Neuron (in vitro differentiated cells): ENCODE measurements around the gene COIL.
"Not testable (repeated sequence)": the region's sequence is repeated elsewhere in the genome, so short reads cannot be mapped to it uniquely, and the experiment has no call there.

Experiments
- H2AFZ ChIP-seq: one replicate; pipeline ENCODE4 v1.6.1; 2013; ENCODE audit warnings: low read depth, mild to moderate bottlenecking, inconsistent platforms, low read length, moderate library complexity
- H3K27me3 ChIP-seq: one replicate; pipeline ENCODE4 v1.6.1; 2013; ENCODE audit warnings: low read length; ENCODE audit not compliant: insufficient read depth
- H3K36me3 ChIP-seq: one replicate; pipeline ENCODE4 v1.6.1; 2013; ENCODE audit warnings: low read length; ENCODE audit not compliant: insufficient read depth
- H3K4me1 ChIP-seq: one replicate; pipeline ENCODE4 v1.6.1; 2013; ENCODE audit warnings: low read length; ENCODE audit not compliant: insufficient read depth
- H3K4me3 ChIP-seq: 2 replicates; pipeline ENCODE4 v1.5.1; 2013; ENCODE audit warnings: mild to moderate bottlenecking, low read length, moderate library complexity
- H3K9me3 ChIP-seq: one replicate; pipeline ENCODE4 v1.6.1; 2013; ENCODE audit warnings: low read length

COIL gene

DNA sequence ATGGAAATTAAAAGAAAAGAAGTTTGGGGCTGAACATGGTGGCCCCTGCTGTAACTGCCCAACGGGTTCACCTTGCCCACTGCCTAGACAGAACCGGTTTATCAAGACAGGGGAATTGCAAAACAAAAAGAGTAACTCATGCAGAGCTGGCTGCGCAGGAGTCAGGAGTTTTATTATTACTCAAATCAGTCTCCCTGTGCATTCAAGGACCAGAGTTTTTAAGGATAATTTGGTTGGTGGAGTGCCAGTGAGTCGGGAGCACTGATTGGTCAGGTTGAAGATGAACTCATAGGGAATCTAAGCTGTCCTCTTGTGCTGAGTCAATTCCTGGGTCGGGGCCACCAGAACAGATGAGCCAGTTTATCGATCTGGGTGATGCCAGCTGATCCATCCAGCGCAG lies 12.7 kb upstream of the COIL start:
- Histone ChIP-seq H2AFZ (no peak overlapping the region), H3K36me3 (no peaks in the 10 kb centered on the region), H3K4me3 (no peak overlapping the region), H3K4me1 (peaks cover 16% of the 10 kb centered on the region), H3K9me3 (peaks cover 2% of the 10 kb centered on the region), H3K27me3 (no peaks in the 10 kb centered on the region)

DNA sequence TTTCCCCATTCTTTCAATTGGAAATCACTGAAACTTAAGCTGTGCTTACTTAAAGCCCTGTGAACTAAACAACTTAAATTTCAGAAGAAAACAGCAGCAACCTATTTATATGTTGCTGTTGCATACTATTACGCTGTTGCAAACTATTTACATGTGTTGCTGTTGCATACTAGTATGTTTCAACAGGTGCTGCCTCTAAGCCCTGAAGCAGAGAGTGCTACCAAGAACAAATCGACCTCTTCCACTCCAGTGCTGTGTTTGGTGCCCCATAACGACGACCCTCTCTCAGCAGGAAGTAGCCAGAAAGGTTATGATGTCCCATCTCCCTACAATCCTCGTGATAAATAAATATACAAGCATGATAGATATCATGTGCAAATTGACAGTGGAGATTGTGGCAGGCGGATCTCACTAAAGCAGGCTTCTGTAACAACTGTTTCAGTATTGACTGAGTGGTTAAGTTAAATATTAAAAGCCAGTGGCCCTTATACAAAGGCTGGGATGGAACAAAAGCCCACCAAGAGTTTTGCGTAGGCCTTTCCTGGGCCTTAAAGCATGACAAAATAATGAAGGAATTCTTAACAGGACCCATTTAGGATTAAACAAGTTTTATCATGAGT lies 11.4 kb upstream of the COIL start:
- no peaks in the 10 kb centered on the region for H3K36me3 ChIP-seq
- H3K4me1 ChIP-seq, result peaks cover 8% of the 10 kb centered on the region
- H2AFZ ChIP-seq, result no peak overlapping the region
- H3K4me3 ChIP-seq, result no peak overlapping the region
- no peaks in the 10 kb centered on the region for H3K27me3 ChIP-seq
- H3K9me3 ChIP-seq, result peaks cover 2% of the 10 kb centered on the region

- Histone ChIP-seq H3K27me3 (no peaks in the 10 kb centered on the region), H2AFZ (no peak overlapping the region), H3K4me1 (no peaks in the 10 kb centered on the region), H3K4me3 (no peak overlapping the region), H3K9me3 (peaks cover 2% of the 10 kb centered on the region), H3K36me3 (no peaks in the 10 kb centered on the region)
Measured at GRCh38 chr17:56970974-56971373, 10.1 kb upstream of the COIL start.

- Histone ChIP-seq H3K36me3 (no peaks in the 10 kb centered on the region), H3K9me3 (no peaks in the 10 kb centered on the region), H2AFZ (no peak overlapping the region), H3K4me3 (no peak overlapping the region), H3K27me3 (no peaks in the 10 kb centered on the region), H3K4me1 (peaks cover 2% of the 10 kb centered on the region)
Measured at GRCh38 chr17:56966338-56966737, 5.5 kb upstream of the COIL start.

- not testable (repeated sequence) for H3K4me1 ChIP-seq, H3K36me3 ChIP-seq
Measured at GRCh38 chr17:56965681-56966080, 4.8 kb upstream of the COIL start.

GRCh38 chr17:56965241-56965640 lies 4.4 kb upstream of the COIL start:
- not testable (repeated sequence) for H2AFZ ChIP-seq, H3K27me3 ChIP-seq, H3K36me3 ChIP-seq, H3K4me3 ChIP-seq, H3K9me3 ChIP-seq, H3K4me1 ChIP-seq

More at GRCh38 chr17:56965681-56966080, 4.8 kb upstream of the COIL start:
- not testable (repeated sequence) for H3K27me3 ChIP-seq, H3K4me3 ChIP-seq, H2AFZ ChIP-seq, H3K9me3 ChIP-seq

GRCh38 chr17:56956992-56957391 lies 3.9 kb downstream of the COIL start:
- H3K36me3 ChIP-seq, result peaks cover 10% of the 10 kb centered on the region
- H2AFZ ChIP-seq, result no peak overlapping the region
- H3K9me3 ChIP-seq, result no peaks in the 10 kb centered on the region
- peaks cover 10% of the 10 kb centered on the region for H3K4me1 ChIP-seq
- no peak overlapping the region for H3K4me3 ChIP-seq
- no peaks in the 10 kb centered on the region for H3K27me3 ChIP-seq

DNA sequence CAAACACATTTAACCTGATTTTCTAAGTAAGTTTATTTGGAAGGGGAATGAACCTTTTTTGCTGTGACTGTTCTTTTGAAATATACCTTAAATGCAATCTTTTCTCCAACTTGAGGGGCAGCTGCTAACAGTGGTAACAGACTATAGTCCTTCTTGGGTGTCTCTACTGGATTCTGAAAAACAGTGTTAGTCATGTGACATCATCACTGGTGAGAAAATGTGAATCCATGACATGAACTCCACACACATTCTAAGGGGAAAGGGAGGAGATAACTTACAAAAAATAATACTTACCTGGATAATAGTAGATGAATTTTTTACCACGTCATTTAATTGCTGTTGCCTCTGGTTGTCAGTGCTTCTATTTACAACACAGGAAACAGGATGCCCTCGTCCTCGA lies 11.3 kb downstream of the COIL start:
- Histone ChIP-seq H3K36me3 (peaks cover 48% of the 10 kb centered on the region), H3K4me1 (no peaks in the 10 kb centered on the region), H3K9me3 (no peaks in the 10 kb centered on the region), H2AFZ (no peak overlapping the region), H3K27me3 (no peaks in the 10 kb centered on the region), H3K4me3 (no peak overlapping the region)

DNA sequence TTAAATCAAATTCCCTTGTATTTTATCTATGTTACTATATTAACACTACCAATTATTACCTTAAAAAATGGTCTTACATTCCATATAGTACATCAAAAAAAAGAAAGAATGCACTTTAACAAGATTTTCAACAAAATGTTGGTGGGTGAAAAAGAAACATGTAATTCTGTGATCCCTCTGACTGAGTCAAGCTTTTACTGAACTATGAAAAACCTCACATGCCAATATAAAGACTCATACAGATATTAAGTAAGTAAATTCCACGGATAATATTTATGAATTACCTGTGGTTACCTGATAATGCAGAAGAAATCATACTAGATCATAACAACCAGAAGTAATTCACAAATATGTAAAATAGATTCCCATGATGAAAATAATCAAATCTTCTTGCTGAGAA lies 12.4 kb downstream of the COIL start:
- peaks cover 55% of the 10 kb centered on the region for H3K36me3 ChIP-seq
- no peak overlapping the region for H3K4me3 ChIP-seq
- no peak overlapping the region for H2AFZ ChIP-seq
- H3K27me3 ChIP-seq, result no peaks in the 10 kb centered on the region
- no peaks in the 10 kb centered on the region for H3K4me1 ChIP-seq
- H3K9me3 ChIP-seq, result no peaks in the 10 kb centered on the region

- H3K36me3 ChIP-seq, result peaks cover 60% of the 10 kb centered on the region
- H3K4me3 ChIP-seq, result no peak overlapping the region
- no peaks in the 10 kb centered on the region for H3K27me3 ChIP-seq
- no peak overlapping the region for H2AFZ ChIP-seq
- no peaks in the 10 kb centered on the region for H3K4me1 ChIP-seq
- H3K9me3 ChIP-seq, result no peaks in the 10 kb centered on the region
Measured at GRCh38 chr17:56947741-56948140, 13.1 kb downstream of the COIL start.

DNA sequence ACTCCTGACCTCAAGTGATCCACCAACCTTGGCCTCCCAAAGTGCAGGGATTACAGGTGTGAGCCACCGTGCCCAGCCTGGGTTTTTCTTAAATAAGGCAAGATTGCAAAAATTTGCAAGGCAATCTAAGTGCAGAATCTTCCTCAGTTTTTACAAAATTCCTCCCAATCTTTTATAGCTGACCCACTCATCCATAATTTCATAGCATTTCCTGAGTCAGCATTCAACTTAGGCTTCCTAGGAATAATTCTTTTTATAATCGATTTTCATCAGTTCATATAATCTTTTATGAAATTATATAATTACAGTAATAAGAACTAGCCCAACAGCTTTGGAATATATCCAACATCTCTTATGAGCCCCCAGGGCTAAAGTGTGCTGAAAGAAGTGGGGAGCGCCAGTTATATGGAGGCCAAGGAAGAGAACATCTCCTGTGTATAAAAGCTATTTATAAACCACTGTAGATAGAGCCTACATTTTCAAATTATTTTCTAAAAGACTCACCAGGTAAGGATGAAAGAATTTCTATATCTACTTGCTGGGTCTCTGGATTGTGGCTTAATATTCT lies 14.8 kb downstream of the COIL start:
- Histone ChIP-seq H3K36me3 (peaks cover 65% of the 10 kb centered on the region), H3K4me1 (no peaks in the 10 kb centered on the region), H3K9me3 (no peaks in the 10 kb centered on the region), H3K4me3 (no peak overlapping the region), H2AFZ (no peak overlapping the region), H3K27me3 (no peaks in the 10 kb centered on the region)

- no peaks in the 10 kb centered on the region for H3K27me3 ChIP-seq
- H3K36me3 ChIP-seq, result peaks cover 60% of the 10 kb centered on the region
- no peaks in the 10 kb centered on the region for H3K9me3 ChIP-seq
- H3K4me3 ChIP-seq, result no peak overlapping the region
- H3K4me1 ChIP-seq, result no peaks in the 10 kb centered on the region
- no peak overlapping the region for H2AFZ ChIP-seq
Measured at GRCh38 chr17:56943505-56944125, 17.2 kb downstream of the COIL start.

GRCh38 chr17:56939869-56940484 lies 20.9 kb downstream of the COIL start:
- Histone ChIP-seq H3K4me3 (no peak overlapping the region), H3K9me3 (peaks cover 5% of the 10 kb centered on the region), H3K27me3 (no peaks in the 10 kb centered on the region), H3K4me1 (no peaks in the 10 kb centered on the region), H3K36me3 (peaks cover 67% of the 10 kb centered on the region), H2AFZ (no peak overlapping the region)
